Caco-2 (cell line): Measurements from ENCODE around the gene ILF2. TPM values are rescaled to one million over a fixed set of nuclear protein-coding genes. Genes with fewer than 3 reads are reported as not detected.
"Not testable (repeated sequence)": the region's sequence is repeated elsewhere in the genome, so short reads cannot be mapped to it uniquely, and the experiment has no call there.

Experiments used
- BruUV-seq: library from RNA; stranded (reverse); fragments of 400-500 nt; replicated peaks from 2 replicates; lab custom pipeline; 2021; lab: Mats Ljungman, UMichigan
- CTCF ChIA-PET: fragments of 300-600 bp; sonication (Branson Sonifier 250); formaldehyde crosslinking; loops from one replicate; lab custom pipeline; 2022; ENCODE audit warnings: antibody characterized with exemption; lab: Charles Lee
- POLR2A ChIA-PET: fragments of 300-600 bp; sonication (Branson Sonifier 250); formaldehyde crosslinking; loops from one replicate; lab custom pipeline; 2022; ENCODE audit warnings: antibody characterized with exemption; lab: Charles Lee
- DNase-seq, 2 experiments: peaks; one replicate each; pipeline versions ENCODE4 v3.0.0 to v3.0.0-alpha.2; 2020 to 2022
- H3K27me3 ChIP-seq: replicated peaks from 2 replicates; pipeline ENCODE4 v1.6.0; 2011; ENCODE audit warnings: low read length; ENCODE audit not compliant: control insufficient read depth, insufficient read depth
- H3K36me3 ChIP-seq: 2 replicates; pipeline ENCODE4 v1.5.1; 2011; ENCODE audit warnings: low read length; ENCODE audit not compliant: control insufficient read depth, insufficient read depth
- H3K4me1 ChIP-seq: fragments of 250-450 bp; sonication (Bioruptor Pico); 2 replicates; pipeline ENCODE4 v1.5.1; 2020; ENCODE audit warnings: mild to moderate bottlenecking
- H3K4me3 ChIP-seq: 2 replicates; pipeline ENCODE4 v1.5.1; 2011; ENCODE audit warnings: low read depth, mild to moderate bottlenecking, control low read depth, low read length
- H3K9me3 ChIP-seq: fragments of 250-450 bp; sonication (Bioruptor Pico); 2 replicates; pipeline ENCODE4 v1.5.1; 2020; ENCODE audit warnings: mild to moderate bottlenecking, moderate library complexity
- H3K27ac Mint-ChIP-seq: one replicate; pipeline ENCODE4 v1.8.0; 2022; ENCODE audit warnings: mixed read lengths; ENCODE audit not compliant: unreplicated experiment
- H3K27me3 Mint-ChIP-seq: one replicate; pipeline ENCODE4 v1.8.0; 2022; ENCODE audit warnings: mixed read lengths; ENCODE audit not compliant: insufficient read depth, unreplicated experiment
- H3K36me3 Mint-ChIP-seq: one replicate; pipeline ENCODE4 v1.8.0; 2022; ENCODE audit warnings: mild to moderate bottlenecking, mixed read lengths; ENCODE audit not compliant: insufficient read depth, unreplicated experiment
- H3K4me1 Mint-ChIP-seq: one replicate; pipeline ENCODE4 v1.8.0; 2022; ENCODE audit warnings: low read depth, mixed read lengths; ENCODE audit not compliant: unreplicated experiment
- H3K4me3 Mint-ChIP-seq: one replicate; pipeline ENCODE4 v1.8.0; 2022; ENCODE audit warnings: mild to moderate bottlenecking, moderate library complexity, mixed read lengths; ENCODE audit not compliant: unreplicated experiment
- H3K9me3 Mint-ChIP-seq: one replicate; pipeline ENCODE4 v1.8.0; 2022; ENCODE audit warnings: mixed read lengths; ENCODE audit not compliant: unreplicated experiment
- intact Hi-C: fragments of 100-400 bp; cut with micrococcal nuclease; formaldehyde crosslinking; loops from one replicate; pipeline ENCODE4 v1.10.0; 2022; ENCODE audit not compliant: unreplicated experiment
- total RNA-seq: library from RNA; stranded (reverse); gene quantifications from 2 replicates; pipeline ENCODE4 v1.2.3, GENCODE V29; 2022
- TF ChIP-seq, protein P1 (sequence below), 2 experiments: fragments of 200-600 bp in 1 of 2; IDR thresholded peaks; 1 replicate in 1 of 2; 2 replicates in 1 of 2; pipeline versions ENCODE4 v1.5.1 to v1.8.0; 2011 to 2022; ENCODE audit warnings: antibody characterized with exemption in 1 of 2, control low read depth in 1 of 2, inconsistent platforms in 1 of 2, low read depth in 1 of 2, low read length in 1 of 2, mild to moderate bottlenecking in 1 of 2, moderate library complexity in 1 of 2; ENCODE audit not compliant: insufficient read depth in 1 of 2, severe bottlenecking in 1 of 2, unreplicated experiment in 1 of 2

Gene ILF2
- total RNA-seq, 1 experiment from 2014 or later: 287 TPM

DNA sequence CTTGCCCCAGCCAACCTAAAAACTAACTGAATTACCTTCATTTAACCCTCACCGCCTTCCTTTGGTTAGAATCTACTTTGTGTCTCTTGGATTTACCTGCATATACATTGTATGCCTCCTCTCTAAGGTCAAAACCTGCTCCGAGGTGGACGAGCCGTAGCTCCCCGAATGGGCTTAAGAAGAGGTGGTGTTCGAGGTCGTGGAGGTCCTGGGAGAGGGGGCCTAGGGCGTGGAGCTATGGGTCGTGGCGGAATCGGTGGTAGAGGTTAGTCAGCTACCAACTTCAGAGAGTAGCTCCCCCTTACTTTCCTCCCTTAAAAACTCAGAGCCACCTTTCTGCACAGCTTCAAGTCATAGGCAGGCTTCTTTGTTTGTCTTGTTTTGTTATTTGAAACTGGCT, 27.7 kb downstream of the ILF2 start:
- TF ChIP-seq, protein P1, sequence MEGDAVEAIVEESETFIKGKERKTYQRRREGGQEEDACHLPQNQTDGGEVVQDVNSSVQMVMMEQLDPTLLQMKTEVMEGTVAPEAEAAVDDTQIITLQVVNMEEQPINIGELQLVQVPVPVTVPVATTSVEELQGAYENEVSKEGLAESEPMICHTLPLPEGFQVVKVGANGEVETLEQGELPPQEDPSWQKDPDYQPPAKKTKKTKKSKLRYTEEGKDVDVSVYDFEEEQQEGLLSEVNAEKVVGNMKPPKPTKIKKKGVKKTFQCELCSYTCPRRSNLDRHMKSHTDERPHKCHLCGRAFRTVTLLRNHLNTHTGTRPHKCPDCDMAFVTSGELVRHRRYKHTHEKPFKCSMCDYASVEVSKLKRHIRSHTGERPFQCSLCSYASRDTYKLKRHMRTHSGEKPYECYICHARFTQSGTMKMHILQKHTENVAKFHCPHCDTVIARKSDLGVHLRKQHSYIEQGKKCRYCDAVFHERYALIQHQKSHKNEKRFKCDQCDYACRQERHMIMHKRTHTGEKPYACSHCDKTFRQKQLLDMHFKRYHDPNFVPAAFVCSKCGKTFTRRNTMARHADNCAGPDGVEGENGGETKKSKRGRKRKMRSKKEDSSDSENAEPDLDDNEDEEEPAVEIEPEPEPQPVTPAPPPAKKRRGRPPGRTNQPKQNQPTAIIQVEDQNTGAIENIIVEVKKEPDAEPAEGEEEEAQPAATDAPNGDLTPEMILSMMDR (IDR thresholded peaks at IDR 0.05; ENCODE audit: insufficient read depth in 1 of 2, low read depth in 1 of 2, low read length in 1 of 2, severe bottlenecking in 1 of 2, unreplicated experiment in 1 of 2): no peak
- no peaks in the 10 kb centered on the region for H3K9me3 ChIP-seq
- Mint-ChIP-seq H3K9me3 (no peaks in the 10 kb centered on the region), H3K4me3 (no peak overlapping the region), H3K27me3 (no peaks in the 10 kb centered on the region), H3K36me3 (peaks cover 94% of the 10 kb centered on the region), H3K4me1 (peaks cover 28% of the 10 kb centered on the region), H3K27ac (no peak overlapping the region)
- CTCF ChIA-PET: interaction anchor here (2.1 kb wide), 1 partner anchor 15 kb away, joined by 13 read pairs; the partner anchor contains the start of genes S100A1 and S100A13
- DNase-seq: no peak
- no peak overlapping the region for H3K4me3 ChIP-seq
- no TSS peak for BruUV-seq
- peaks cover 11% of the 10 kb centered on the region for H3K36me3 ChIP-seq
- POLR2A ChIA-PET: interaction anchor here (2.2 to 3.1 kb wide), 2 partner anchors 9 to 16 kb away, joined by 10 to 34 read pairs; partner anchors contain the start of genes CHTOP and S100A13
- no peaks in the 10 kb centered on the region for H3K27me3 ChIP-seq
- peaks cover 5% of the 10 kb centered on the region; the same call in 1 of the 2 replicates for H3K4me1 ChIP-seq
- intact Hi-C loops: no loop called here

GRCh38 chr1:153642161-153642560, 28.6 kb downstream of the ILF2 start:
- H3K36me3 ChIP-seq: peaks cover 11% of the 10 kb centered on the region
- Mint-ChIP-seq H3K27me3 (no peaks in the 10 kb centered on the region), H3K27ac (no peak overlapping the region), H3K9me3 (no peaks in the 10 kb centered on the region), H3K36me3 (peaks cover 94% of the 10 kb centered on the region), H3K4me3 (no peak overlapping the region), H3K4me1 (peaks cover 27% of the 10 kb centered on the region)
- TF ChIP-seq, protein P1 (IDR thresholded peaks at IDR 0.05; ENCODE audit: insufficient read depth in 1 of 2, low read depth in 1 of 2, low read length in 1 of 2, severe bottlenecking in 1 of 2, unreplicated experiment in 1 of 2): no peak
- ChIA-PET CTCF (interaction anchor here (1.0 kb wide), 1 partner anchor 15 kb away, joined by 3 read pairs; the partner anchor contains the start of gene S100A13), POLR2A (no interaction called here)
- H3K4me3 ChIP-seq: no peak overlapping the region
- no TSS peak for BruUV-seq
- intact Hi-C loops: no loop called here
- peaks cover 5% of the 10 kb centered on the region; the same call in 1 of the 2 replicates for H3K4me1 ChIP-seq
- no peak for DNase-seq
- no peaks in the 10 kb centered on the region for H3K9me3 ChIP-seq
- H3K27me3 ChIP-seq: no peaks in the 10 kb centered on the region

- H3K4me1 ChIP-seq: peaks cover 5% of the 10 kb centered on the region
- peaks cover 11% of the 10 kb centered on the region for H3K36me3 ChIP-seq
- ChIA-PET POLR2A (interaction anchor here (1.1 kb wide), 1 partner anchor 14 kb away, joined by 4 read pairs; the partner anchor contains the start of gene S100A13), CTCF (no interaction called here)
- intact Hi-C loops: no loop called here
- Mint-ChIP-seq H3K27me3 (no peaks in the 10 kb centered on the region), H3K4me1 (peaks cover 32% of the 10 kb centered on the region), H3K27ac (no peak overlapping the region), H3K9me3 (no peaks in the 10 kb centered on the region), H3K4me3 (no peak overlapping the region), H3K36me3 (peaks cover 94% of the 10 kb centered on the region)
- BruUV-seq: no TSS peak
- H3K4me3 ChIP-seq: no peak overlapping the region
- TF ChIP-seq, protein P1 (IDR thresholded peaks at IDR 0.05; ENCODE audit: insufficient read depth in 1 of 2, low read depth in 1 of 2, low read length in 1 of 2, severe bottlenecking in 1 of 2, unreplicated experiment in 1 of 2): no peak
- no peak for DNase-seq
- no peaks in the 10 kb centered on the region for H3K9me3 ChIP-seq
- no peaks in the 10 kb centered on the region for H3K27me3 ChIP-seq
Measured at GRCh38 chr1:153640861-153641260, 29.9 kb downstream of the ILF2 start.

GRCh38 chr1:153640213-153640612, 30.6 kb downstream of the ILF2 start:
- Mint-ChIP-seq H3K36me3 (peaks cover 94% of the 10 kb centered on the region), H3K4me1 (peaks cover 32% of the 10 kb centered on the region)
- H3K27me3 ChIP-seq, BruUV-seq, DNase-seq, H3K4me3 ChIP-seq, H3K4me1 ChIP-seq, CTCF ChIA-PET, intact Hi-C loops, H3K27me3 Mint-ChIP-seq, H3K9me3 Mint-ChIP-seq, H3K4me3 Mint-ChIP-seq, H3K36me3 ChIP-seq, H3K27ac Mint-ChIP-seq, H3K9me3 ChIP-seq: not testable (repeated sequence)
- POLR2A ChIA-PET: interaction anchor here (1.1 kb wide), 1 partner anchor 13 kb away, joined by 4 read pairs; the partner anchor contains the start of gene S100A13
